ENCODE measurements around the gene NUP188. TPM values are rescaled to one million over a fixed set of nuclear protein-coding genes. Genes with fewer than 3 reads are reported as not detected.

The NUP188 gene
- total and polyA plus RNA-seq, 10 of the 15 experiments (the other 5 are each of a cell fraction or from before 2014, with no cell fraction given): 1.4 to 73.7 (median 48.9) TPM

DNA sequence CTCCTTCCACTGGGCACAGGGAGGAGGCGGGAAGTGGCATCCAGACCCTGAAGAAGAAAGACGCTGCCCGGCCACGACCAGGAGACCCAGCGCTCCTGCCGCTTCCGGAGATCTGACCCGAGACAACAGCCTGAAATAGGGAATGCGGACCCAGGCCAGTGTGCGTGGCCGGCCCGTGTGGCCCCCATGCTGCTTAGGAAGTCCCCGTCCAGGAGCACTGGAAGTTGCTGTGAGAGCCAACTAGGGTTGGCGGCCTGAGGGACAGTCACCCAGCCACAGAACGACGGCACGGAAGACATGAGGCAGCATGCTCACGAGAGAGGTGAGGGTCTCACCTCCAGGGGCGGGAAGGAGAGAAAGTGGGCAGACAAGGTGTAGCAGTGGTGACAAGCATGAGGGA, 63.7 kb downstream of the NUP188 start:
- FAIRE-seq (no peak), ATAC-seq (no peak), DNase-seq (ENCODE audit: low read depth, low spot score) (no peak)
- TF ChIP-seq STAT3 (IDR thresholded peaks at IDR 0.05; ENCODE audit: low read depth, low read length): no peak
- no peak for TF ChIP-seq EP300 (IDR thresholded peaks at IDR 0.05; ENCODE audit: borderline replicate concordance in 1 of 2, control insufficient read depth in 1 of 2, low read depth in 2 of 2, low read length in 2 of 2)
- no peak for TF ChIP-seq ZNF217 (IDR thresholded peaks at IDR 0.05)
- no peak for TF ChIP-seq SREBF2 (IDR thresholded peaks at IDR 0.05; ENCODE audit: low read length)
- TF ChIP-seq IKZF1 (conservative IDR thresholded peaks at IDR 0.05): no peak
- TF ChIP-seq CEBPB (IDR thresholded peaks at IDR 0.05; ENCODE audit: borderline replicate concordance in 1 of 2, low read depth in 2 of 2, low read length in 2 of 2): no peak
- no peak for TF ChIP-seq SUPT20H (IDR thresholded peaks at IDR 0.05; ENCODE audit: borderline replicate concordance, control insufficient read depth, low read depth, low read length)
- TF ChIP-seq HDGF (IDR thresholded peaks at IDR 0.05): no peak
- TF ChIP-seq EZH2 (IDR thresholded peaks at IDR 0.05; ENCODE audit: borderline replicate concordance, control insufficient read depth, low read depth, low read length): no peak
- TF ChIP-seq PBX3 (IDR thresholded peaks at IDR 0.05; ENCODE audit: insufficient replicate concordance, low read depth, low read length): no peak
- TF ChIP-seq TAF1 (IDR thresholded peaks at IDR 0.05; ENCODE audit: borderline replicate concordance, low read depth, low read length): no peak
- TF ChIP-seq PML (IDR thresholded peaks at IDR 0.05; ENCODE audit: low read length): no peak
- no peak for TF ChIP-seq KDM1A (IDR thresholded peaks at IDR 0.05; ENCODE audit: borderline replicate concordance)
- no peak for TF ChIP-seq CBX3 (IDR thresholded peaks at IDR 0.05; ENCODE audit: borderline replicate concordance, low read depth)
- no peak for TF ChIP-seq ZNF384 (IDR thresholded peaks at IDR 0.05; ENCODE audit: borderline replicate concordance, low read depth, low read length)
- TF ChIP-seq HDAC6 (IDR thresholded peaks at IDR 0.05; ENCODE audit: unreplicated experiment): no peak
- TF ChIP-seq RAD51 (IDR thresholded peaks at IDR 0.05): no peak
- 93% methylated on average over 16 of the region's 19 CpGs for WGBS (ENCODE audit: insufficient coverage, insufficient replicate concordance, low lambda C conversion rate, missing lambda C conversion rate)
- intact Hi-C loops (cut with micrococcal nuclease; ENCODE audit: unreplicated experiment): no loop called here
- Histone ChIP-seq H3K27me3 (replicated peaks in 1 of 2; ENCODE audit: control insufficient read depth in 2 of 2, insufficient read depth in 2 of 2, low read length in 1 of 2) (no peaks in the 10 kb centered on the region), H2AFZ (ENCODE audit: control insufficient read depth, low read depth, low read length) (no peak overlapping the region), H3K36me3 (ENCODE audit: control insufficient read depth in 2 of 2, insufficient read depth in 2 of 2, low read length in 1 of 2) (peaks cover 7 to 21% of the 10 kb centered on the region in 2 experiments), H4K20me1 (ENCODE audit: control insufficient read depth, insufficient read depth) (no peaks in the 10 kb centered on the region), H3K4me2 (ENCODE audit: control insufficient read depth, insufficient read depth) (no peak overlapping the region), H3K9me3 (replicated peaks; ENCODE audit: control insufficient read depth, insufficient read depth, low read length) (no peaks in the 10 kb centered on the region), H3K4me3 (no peak overlapping the region), H3K27ac (ENCODE audit: control insufficient read depth, insufficient read depth) (no peak overlapping the region), H3K4me1 (ENCODE audit: control insufficient read depth, insufficient read depth, low read length) (no peaks in the 10 kb centered on the region), H3K9ac (ENCODE audit: control insufficient read depth, insufficient read depth, low read length) (no peak overlapping the region), H3K79me2 (ENCODE audit: control insufficient read depth, insufficient read depth, low read length) (no peaks in the 10 kb centered on the region)
- RAD21 ChIA-PET (ENCODE audit: unreplicated experiment): no interaction called here
- CTCF ChIA-PET: no interaction called here
- in situ Hi-C loops (cut with MboI): no loop called here
- SMC1A ChIA-PET (ENCODE audit: uncharacterized antibody, unreplicated experiment): no interaction called here
- POLR2A ChIA-PET: no interaction called here
- no TSS peak for BruUV-seq (replicated peaks)

All from GM12878 (cell line).